Measurements from ENCODE around the gene PHLDA3.

PHLDA3 gene

GRCh38 chr1:201513498-201514243, 44.7 kb upstream of the PHLDA3 start:
- no peak for DNase-seq (ENCODE audit: extremely low read depth, low read depth)
- no peak for TF ChIP-seq CTCF (IDR thresholded peaks at IDR 0.05; ENCODE audit: low read depth, low read length)

- DNase-seq (ENCODE audit: extremely low read depth, low read depth) = no peak
- TF ChIP-seq CTCF (IDR thresholded peaks at IDR 0.05; ENCODE audit: low read depth, low read length) = no peak
Measured at GRCh38 chr1:201511941-201512539, 43.1 kb upstream of the PHLDA3 start.

- no peak for TF ChIP-seq CTCF (IDR thresholded peaks at IDR 0.05; ENCODE audit: low read depth, low read length)
Measured at GRCh38 chr1:201511396-201511940, 42.5 kb upstream of the PHLDA3 start.

GRCh38 chr1:201510734-201511133, 41.7 kb upstream of the PHLDA3 start:
- TF ChIP-seq CTCF (IDR thresholded peaks at IDR 0.05; ENCODE audit: low read depth, low read length) = no peak
- DNase-seq (ENCODE audit: extremely low read depth, low read depth) = no peak

More at GRCh38 chr1:201511396-201511940, 42.5 kb upstream of the PHLDA3 start:
- no peak for DNase-seq (ENCODE audit: extremely low read depth, low read depth)

DNA sequence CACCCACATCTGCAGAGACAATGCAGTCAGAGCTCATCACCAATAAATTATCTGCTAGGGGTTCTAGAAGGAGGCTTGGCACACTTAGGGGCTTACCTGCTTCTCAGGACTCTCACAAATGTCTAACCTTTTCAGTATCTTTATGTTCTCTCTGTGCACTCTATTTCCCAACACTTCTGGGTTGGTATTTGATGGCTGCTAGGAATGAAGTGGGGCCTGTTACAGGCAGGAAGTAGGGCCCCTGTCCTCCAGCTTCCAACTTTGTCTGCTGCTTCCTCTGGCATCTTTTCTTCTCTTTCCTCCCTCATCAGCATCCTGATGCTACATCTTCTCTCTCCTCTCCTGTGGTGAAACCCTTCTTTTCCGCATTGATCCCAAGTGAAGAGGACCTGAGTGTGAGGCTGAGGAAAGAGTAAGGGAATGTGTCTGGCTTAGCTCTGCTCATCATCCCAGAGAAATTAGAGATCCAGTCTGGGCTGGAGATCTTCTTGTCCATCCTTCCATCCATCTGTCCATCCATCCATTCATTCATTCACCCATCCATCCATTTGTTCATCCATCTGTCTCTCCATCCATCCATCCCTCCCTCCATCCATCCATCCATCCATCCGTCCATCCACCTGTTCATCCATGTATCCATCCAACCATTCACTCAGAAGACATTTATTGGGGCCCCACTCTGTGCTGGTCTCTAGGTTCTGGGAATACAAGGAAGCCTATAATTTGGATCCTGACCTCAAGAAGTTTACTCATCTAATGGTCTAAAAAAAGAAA, 40.8 kb upstream of the PHLDA3 start:
- no peak for TF ChIP-seq CTCF (IDR thresholded peaks at IDR 0.05; ENCODE audit: low read depth, low read length)
- DNase-seq (ENCODE audit: extremely low read depth, low read depth) = no peak

DNA sequence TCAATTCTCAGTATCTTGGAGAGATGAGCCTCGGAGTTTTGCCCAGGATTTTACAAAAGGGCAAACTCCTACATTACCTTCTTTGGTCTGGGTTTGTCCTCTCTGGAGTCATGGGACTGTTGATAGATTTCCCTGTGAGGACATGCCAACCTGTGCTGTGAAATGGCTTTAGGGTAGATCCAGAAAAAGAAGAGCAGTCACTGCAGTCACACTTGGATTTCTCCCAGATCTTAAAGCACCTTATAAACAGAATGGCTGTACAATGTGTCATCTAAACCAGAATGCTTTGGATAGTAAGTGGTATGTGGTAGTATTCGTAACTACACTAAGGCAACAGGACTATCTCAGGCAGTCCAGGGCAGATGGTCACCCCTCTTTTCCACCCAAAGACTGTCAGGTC, 39.8 kb upstream of the PHLDA3 start:
- no peak for TF ChIP-seq CTCF (IDR thresholded peaks at IDR 0.05; ENCODE audit: low read depth, low read length)
- DNase-seq (ENCODE audit: extremely low read depth, low read depth) = no peak

GRCh38 chr1:201507360-201507675, 38.3 kb upstream of the PHLDA3 start:
- no peak for TF ChIP-seq CTCF (IDR thresholded peaks at IDR 0.05; ENCODE audit: low read depth, low read length)
- DNase-seq (ENCODE audit: extremely low read depth, low read depth) = no peak

Measured in AG09319 (cell line).